ENCODE results near the gene TNFRSF1A. TPM values are rescaled to one million over a fixed set of nuclear protein-coding genes. Genes with fewer than 3 reads are reported as not detected.
A peak's percentile ranks its signal among the peaks of the same experiment; 100 is the strongest.

The TNFRSF1A gene
- total RNA-seq, 4 donors from 2014 or later, result 229 to 317 (median 258) TPM

DNA sequence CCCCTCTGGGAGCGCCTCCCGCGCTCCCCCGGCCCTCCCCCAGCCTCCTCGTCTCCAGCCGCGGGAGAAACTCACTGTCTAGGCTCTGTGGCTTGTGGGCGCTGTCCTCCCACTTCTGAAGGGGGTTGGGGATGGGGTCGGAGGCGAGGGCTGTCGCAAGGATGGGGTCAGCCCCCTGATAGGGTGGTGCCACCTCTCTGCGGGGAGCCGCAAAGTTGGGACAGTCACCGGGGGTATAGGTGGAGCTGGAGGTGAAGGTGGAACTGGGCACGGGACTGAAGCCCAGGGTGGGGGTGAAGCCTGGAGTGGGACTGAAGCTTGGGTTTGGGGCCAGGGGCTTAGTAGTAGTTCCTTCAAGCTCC is 12.2 kb downstream of the TNFRSF1A start:
- in situ Hi-C loops (cut with MboI; ENCODE audit: low pct_ligation_motif_present in 1 of 4, low pct_unique_long_range_greater_than_20kb in 1 of 4, low sequenced_read_pairs in 3 of 4) (loop anchor here in 3 of 4 donors (10.0 to 25.0 kb wide), 3 partner anchors 125 to 208 kb away; partner anchors contain the start of genes TAPBPL (in 3 of the 3), VAMP1 (in 2 of the 3) and GAPDH (in 1 of the 3)), intact Hi-C loops (cut with DNase I; ENCODE audit: low total_unique reads) (loop anchor here (10.0 kb wide), 2 partner anchors 205 to 225 kb away; partner anchors contain the start of genes GAPDH and IFFO1)
- H3K4me3 ChIP-seq, result no peak overlapping the region
- H3K27ac ChIP-seq, result peak overlapping the region in 3 of 4 donors; percentile 16 to 85 (median 19)
- no peaks in the 10 kb centered on the region for H3K27me3 ChIP-seq
- H3K36me3 ChIP-seq, result peaks cover 0 to 56% (median 23%) of the 10 kb centered on the region in 4 donors
- WGBS, 2 donors (ENCODE audit: low coverage in 1 of 2), result 85% methylated on average over 15 of the region's 15 CpGs; no CpG with 5 or more reads in 1 of the 2 donors
- TF ChIP-seq, protein P1, sequence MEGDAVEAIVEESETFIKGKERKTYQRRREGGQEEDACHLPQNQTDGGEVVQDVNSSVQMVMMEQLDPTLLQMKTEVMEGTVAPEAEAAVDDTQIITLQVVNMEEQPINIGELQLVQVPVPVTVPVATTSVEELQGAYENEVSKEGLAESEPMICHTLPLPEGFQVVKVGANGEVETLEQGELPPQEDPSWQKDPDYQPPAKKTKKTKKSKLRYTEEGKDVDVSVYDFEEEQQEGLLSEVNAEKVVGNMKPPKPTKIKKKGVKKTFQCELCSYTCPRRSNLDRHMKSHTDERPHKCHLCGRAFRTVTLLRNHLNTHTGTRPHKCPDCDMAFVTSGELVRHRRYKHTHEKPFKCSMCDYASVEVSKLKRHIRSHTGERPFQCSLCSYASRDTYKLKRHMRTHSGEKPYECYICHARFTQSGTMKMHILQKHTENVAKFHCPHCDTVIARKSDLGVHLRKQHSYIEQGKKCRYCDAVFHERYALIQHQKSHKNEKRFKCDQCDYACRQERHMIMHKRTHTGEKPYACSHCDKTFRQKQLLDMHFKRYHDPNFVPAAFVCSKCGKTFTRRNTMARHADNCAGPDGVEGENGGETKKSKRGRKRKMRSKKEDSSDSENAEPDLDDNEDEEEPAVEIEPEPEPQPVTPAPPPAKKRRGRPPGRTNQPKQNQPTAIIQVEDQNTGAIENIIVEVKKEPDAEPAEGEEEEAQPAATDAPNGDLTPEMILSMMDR (IDR thresholded peaks at IDR 0.05), result no peak
- TF ChIP-seq POLR2A (IDR thresholded peaks at IDR 0.05) (peak; percentile 10), EP300 (IDR thresholded peaks at IDR 0.05; ENCODE audit: low read depth) (no peak), POLR2AphosphoS5 (IDR thresholded peaks at IDR 0.05) (no peak)
- no peaks in the 10 kb centered on the region for H3K9me3 ChIP-seq
- peaks cover 23 to 73% (median 49%) of the 10 kb centered on the region in 4 donors for H3K4me1 ChIP-seq
- no peak for DNase-seq

DNA sequence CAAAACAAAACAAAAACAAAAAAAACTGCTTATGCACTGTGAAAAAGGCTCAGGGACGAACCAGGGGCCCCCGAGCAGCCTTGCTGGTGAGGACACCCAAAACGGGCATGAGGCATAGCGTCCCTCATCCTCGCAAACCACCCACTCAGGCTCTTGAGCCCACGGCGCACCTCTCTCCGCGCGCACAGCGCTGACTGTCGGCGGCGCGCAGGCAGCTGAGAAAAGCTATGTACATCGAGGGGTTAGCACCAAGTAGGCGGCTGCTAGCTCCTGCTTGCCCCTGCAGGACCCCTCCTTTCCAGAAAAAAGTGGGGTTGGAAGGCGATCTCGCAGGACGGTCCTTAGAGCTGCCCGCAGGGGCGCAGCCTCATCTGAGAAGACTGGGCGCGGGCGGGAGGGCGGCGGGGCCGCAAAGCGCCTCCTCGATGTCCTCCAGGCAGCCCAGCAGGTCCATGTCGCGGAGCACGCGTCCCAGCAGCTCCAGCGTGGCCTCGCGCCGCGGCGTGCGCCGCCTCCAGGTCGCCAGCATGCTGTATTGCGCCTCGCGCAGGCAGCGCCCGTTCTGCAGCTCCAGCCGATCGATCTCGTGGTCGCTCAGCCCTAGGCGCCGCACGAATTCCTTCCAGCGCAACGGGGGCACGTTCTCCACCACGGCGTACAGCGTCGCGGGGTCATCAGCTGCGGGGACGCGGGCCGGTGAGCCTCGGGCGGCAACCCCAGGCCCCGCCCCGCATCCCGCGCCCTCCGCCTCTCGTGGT is 12.8 kb downstream of the TNFRSF1A start:
- Histone ChIP-seq H3K4me1 (peaks cover 18 to 73% (median 48%) of the 10 kb centered on the region in 4 donors), H3K27ac (peak overlapping the region in 3 of 4 donors; percentile 19 to 85 (median 84)), H3K36me3 (peaks cover 0 to 56% (median 23%) of the 10 kb centered on the region in 4 donors), H3K4me3 (no peak overlapping the region), H3K9me3 (no peaks in the 10 kb centered on the region), H3K27me3 (no peaks in the 10 kb centered on the region)
- intact Hi-C loops (cut with DNase I; ENCODE audit: low total_unique reads) (loop anchor here (10.0 kb wide), 1 partner anchor 206 kb away; the partner anchor contains the start of gene GAPDH), in situ Hi-C loops (cut with MboI; ENCODE audit: low pct_ligation_motif_present in 1 of 4, low pct_unique_long_range_greater_than_20kb in 1 of 4, low sequenced_read_pairs in 3 of 4) (loop anchor here in 2 of 4 donors (25.0 kb wide), 2 partner anchors 133 to 208 kb away; partner anchors contain the start of genes TAPBPL (in 2 of the 2), VAMP1 (in 2 of the 2) and GAPDH (in 1 of the 2))
- TF ChIP-seq POLR2AphosphoS5 (IDR thresholded peaks at IDR 0.05) (peak in 1 of 3 donors; percentile 50), EP300 (IDR thresholded peaks at IDR 0.05; ENCODE audit: low read depth) (no peak), POLR2A (IDR thresholded peaks at IDR 0.05) (no peak)
- DNase-seq, result no peak
- 92% methylated on average over 15 to 75 of the region's 75 CpGs for WGBS, 2 donors (ENCODE audit: low coverage in 1 of 2)

DNA sequence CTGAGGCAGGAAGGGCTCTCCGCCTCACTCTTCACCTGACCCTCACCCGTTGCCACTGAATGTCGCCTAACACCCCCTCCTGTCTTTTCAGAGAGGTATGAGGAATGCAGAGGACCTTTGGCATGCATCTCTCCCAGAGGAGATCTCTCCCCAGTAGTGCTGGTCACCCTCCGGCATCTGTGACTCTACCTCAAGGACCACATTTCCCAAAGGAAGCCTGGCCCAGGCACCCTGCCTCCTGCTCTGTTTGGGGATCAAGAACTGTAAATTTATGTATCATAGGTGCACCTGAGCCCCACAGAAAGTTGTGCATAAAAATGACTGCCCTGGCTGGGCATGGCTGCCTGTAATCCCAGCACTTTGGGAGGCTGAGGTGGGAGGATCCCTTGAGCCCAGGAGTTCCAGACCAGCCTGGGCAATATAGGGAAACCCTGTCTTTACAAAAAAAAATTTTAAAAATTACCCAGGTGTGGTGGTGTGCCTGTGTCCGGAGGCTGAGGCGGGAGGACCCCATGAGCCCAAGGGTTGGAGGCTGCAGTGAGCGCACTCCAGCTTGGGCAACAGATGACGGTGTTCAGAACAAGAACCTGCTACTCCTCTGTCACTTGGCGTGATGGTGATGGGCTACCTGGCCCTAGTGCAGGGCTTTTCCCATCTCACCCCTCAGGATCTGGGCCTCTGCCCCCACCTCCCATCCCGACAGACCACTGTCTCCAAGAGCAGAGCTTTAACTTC is 13.7 kb downstream of the TNFRSF1A start:
- Histone ChIP-seq H3K27me3 (no peaks in the 10 kb centered on the region), H3K4me3 (no peak overlapping the region), H3K9me3 (no peaks in the 10 kb centered on the region), H3K27ac (peak overlapping the region; percentile 54 to 85 (median 72)), H3K4me1 (peaks cover 12 to 73% (median 47%) of the 10 kb centered on the region in 4 donors), H3K36me3 (peaks cover 0 to 49% (median 18%) of the 10 kb centered on the region in 4 donors)
- in situ Hi-C loops (cut with MboI; ENCODE audit: low pct_ligation_motif_present in 1 of 4, low pct_unique_long_range_greater_than_20kb in 1 of 4, low sequenced_read_pairs in 3 of 4) (loop anchor here in 2 of 4 donors (25.0 kb wide), 2 partner anchors 134 to 209 kb away; partner anchors contain the start of genes TAPBPL (in 2 of the 2), VAMP1 (in 2 of the 2) and GAPDH (in 1 of the 2)), intact Hi-C loops (cut with DNase I; ENCODE audit: low total_unique reads) (loop anchor here (10.0 kb wide), 1 partner anchor 207 kb away; the partner anchor contains the start of gene GAPDH)
- peak in 2 of 3 donors; percentile 4 to 5 for TF ChIP-seq POLR2AphosphoS5 (IDR thresholded peaks at IDR 0.05)
- TF ChIP-seq, protein P1 (IDR thresholded peaks at IDR 0.05), result no peak
- no peak for DNase-seq
- 82% methylated on average over 10 of the region's 10 CpGs; no CpG with 5 or more reads in 1 of the 2 donors for WGBS, 2 donors (ENCODE audit: low coverage in 1 of 2)

DNA sequence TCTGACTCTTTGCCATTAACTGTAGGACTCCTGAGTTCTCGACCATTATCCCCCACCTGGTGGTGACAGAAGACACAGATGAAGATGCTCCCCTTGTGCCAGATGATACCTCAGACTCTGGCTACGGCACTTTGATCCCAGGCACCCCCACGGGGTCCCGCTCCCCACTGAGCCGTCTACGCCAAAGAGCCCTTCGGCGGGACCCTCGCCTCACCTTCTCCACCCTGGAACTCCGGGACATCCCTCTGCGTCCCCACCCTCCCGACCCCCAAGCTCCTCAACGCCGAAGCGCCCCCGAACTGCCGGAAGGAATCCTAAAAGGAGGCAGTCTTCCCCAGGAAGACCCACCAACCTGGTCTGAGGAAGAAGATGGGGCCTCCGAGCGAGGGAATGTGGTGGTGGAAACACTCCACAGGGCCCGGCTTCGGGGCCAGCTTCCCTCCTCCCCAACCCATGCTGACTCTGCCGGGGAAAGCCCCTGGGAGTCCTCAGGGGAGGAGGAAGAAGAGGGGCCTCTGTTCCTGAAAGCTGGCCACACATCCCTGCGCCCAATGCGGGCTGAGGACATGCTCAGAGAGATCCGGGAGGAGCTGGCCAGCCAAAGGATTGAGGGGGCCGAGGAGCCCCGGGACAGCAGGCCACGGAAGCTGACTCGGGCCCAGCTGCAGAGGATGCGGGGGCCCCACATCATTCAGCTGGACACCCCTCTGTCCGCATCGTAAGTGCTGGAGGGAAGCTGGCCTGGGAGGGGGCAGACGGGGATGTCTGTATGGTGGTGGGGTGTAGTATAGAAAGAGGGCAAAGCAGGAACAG is 14.4 kb downstream of the TNFRSF1A start:
- no peak for DNase-seq
- TF ChIP-seq, protein P1 (IDR thresholded peaks at IDR 0.05), result no peak
- TF ChIP-seq POLR2A (IDR thresholded peaks at IDR 0.05) (peak; percentile 36), EP300 (IDR thresholded peaks at IDR 0.05; ENCODE audit: low read depth) (no peak), POLR2AphosphoS5 (IDR thresholded peaks at IDR 0.05) (peak in 2 of 3 donors; percentile 4 to 47)
- H3K36me3 ChIP-seq, result peaks cover 0 to 41% (median 14%) of the 10 kb centered on the region in 4 donors
- no peak overlapping the region for H3K4me3 ChIP-seq
- in situ Hi-C loops (cut with MboI; ENCODE audit: low pct_ligation_motif_present in 1 of 4, low pct_unique_long_range_greater_than_20kb in 1 of 4, low sequenced_read_pairs in 3 of 4), result loop anchor here in 2 of 4 donors (25.0 kb wide), 2 partner anchors 135 to 210 kb away; partner anchors contain the start of genes TAPBPL (in 2 of the 2), VAMP1 (in 2 of the 2) and GAPDH (in 1 of the 2)
- H3K27me3 ChIP-seq, result no peaks in the 10 kb centered on the region
- intact Hi-C loops (cut with DNase I; ENCODE audit: low total_unique reads), result loop anchor here (10.0 kb wide), 1 partner anchor 207 kb away; the partner anchor contains the start of gene GAPDH
- 26 to 71% methylated on average over 2 to 33 of the region's 33 CpGs for WGBS, 2 donors (ENCODE audit: low coverage in 1 of 2)
- peak overlapping the region; percentile 54 to 85 (median 72) for H3K27ac ChIP-seq
- H3K9me3 ChIP-seq, result no peaks in the 10 kb centered on the region
- H3K4me1 ChIP-seq, result peaks cover 12 to 73% (median 42%) of the 10 kb centered on the region in 4 donors

Data from transverse colon (tissue), 4 donors.